GM12878 (cell line): ENCODE data around the gene C1QTNF3. TPM values are rescaled to one million over a fixed set of nuclear protein-coding genes. Genes with fewer than 3 reads are reported as not detected.

Experiments
- ATAC-seq: fragments of 200-7000 bp; cut with Tn5 transposase; 3 replicates; pipeline ENCODE4 v1.9.1; 2020; ENCODE audit warnings: mild to moderate bottlenecking, moderate library complexity
- BruUV-seq: library from RNA; stranded (reverse); fragments of 400-500 nt; replicated peaks from 2 replicates; lab custom pipeline; 2021; lab: Mats Ljungman, UMichigan
- CTCF ChIA-PET: fragments of 300-600 bp; sonication (Branson Sonifier 250); formaldehyde crosslinking; extraction: SDS; loops from one replicate; lab custom pipeline; 2021; ENCODE audit warnings: inconsistent platforms; lab: Yijun Ruan, JAX
- POLR2A ChIA-PET: fragments of 350-600 bp; formaldehyde crosslinking; extraction: SDS; loops from one replicate; lab custom pipeline; 2021; ENCODE audit warnings: inconsistent platforms; lab: Charles Lee
- RAD21 ChIA-PET: fragments of 300-600 bp; sonication (Branson Sonifier 250); formaldehyde crosslinking; loops from one replicate; lab custom pipeline; 2023; ENCODE audit warnings: antibody characterized with exemption; ENCODE audit not compliant: unreplicated experiment; lab: Charles Lee
- SMC1A ChIA-PET: fragments of 300-600 bp; sonication (Branson Sonifier 250); formaldehyde crosslinking; loops from one replicate; lab custom pipeline; 2023; ENCODE audit not compliant: unreplicated experiment, uncharacterized antibody; lab: Charles Lee
- DNase-seq: peaks from one replicate; pipeline ENCODE4 v3.0.0-alpha.2; 2011; ENCODE audit warnings: low read depth, low spot score
- FAIRE-seq: peaks from 3 replicates; lab custom pipeline; 2011; peaks lifted over from hg19 to GRCh38; lab: Jason Lieb, UNC
- H2AFZ ChIP-seq: 2 replicates; pipeline ENCODE4 v1.6.0; 2011; ENCODE audit warnings: low read depth, low read length, control low read depth; ENCODE audit not compliant: control insufficient read depth
- H3K27ac ChIP-seq: 2 replicates; pipeline ENCODE4 v1.5.1; 2011; ENCODE audit warnings: control low read depth; ENCODE audit not compliant: control insufficient read depth, insufficient read depth
- H3K27me3 ChIP-seq, 2 experiments: replicated peaks in 1 of 2; 2 replicates each; pipeline versions ENCODE4 v1.6.0 to v1.6.1; 2011; ENCODE audit warnings: low read length in 1 of 2; ENCODE audit not compliant: control insufficient read depth in 2 of 2, insufficient read depth in 2 of 2
- H3K36me3 ChIP-seq, 2 experiments: 2 replicates each; pipeline ENCODE4 v1.5.1; 2011; ENCODE audit warnings: low read length in 1 of 2; ENCODE audit not compliant: control insufficient read depth in 2 of 2, insufficient read depth in 2 of 2
- H3K4me1 ChIP-seq: 2 replicates; pipeline ENCODE4 v1.6.1; 2011; ENCODE audit warnings: mild to moderate bottlenecking, low read length, moderate library complexity, mixed read lengths; ENCODE audit not compliant: control insufficient read depth, insufficient read depth
- H3K4me2 ChIP-seq: 2 replicates; pipeline ENCODE4 v1.6.0; 2011; ENCODE audit warnings: control low read depth; ENCODE audit not compliant: control insufficient read depth, insufficient read depth
- H3K4me3 ChIP-seq: fragments of 200-600 bp; sonication (generic); 2 replicates; pipeline ENCODE4 v1.5.1; 2016
- H3K79me2 ChIP-seq: 2 replicates; pipeline ENCODE4 v1.6.0; 2011; ENCODE audit warnings: low read length; ENCODE audit not compliant: control insufficient read depth, insufficient read depth
- H3K9ac ChIP-seq: 2 replicates; pipeline ENCODE4 v1.8.0; 2011; ENCODE audit warnings: low read length, control low read depth, mixed read lengths; ENCODE audit not compliant: control insufficient read depth, insufficient read depth
- H3K9me3 ChIP-seq: replicated peaks from 3 replicates; pipeline ENCODE4 v1.5.1; 2011; ENCODE audit warnings: mild to moderate bottlenecking, low read length; ENCODE audit not compliant: control insufficient read depth, insufficient read depth
- H4K20me1 ChIP-seq: 2 replicates; pipeline ENCODE4 v1.6.0; 2011; ENCODE audit not compliant: control insufficient read depth, insufficient read depth
- CEBPB ChIP-seq, 2 experiments: fragments of 150-350 bp in 1 of 2; IDR thresholded peaks; 2 replicates each; pipeline ENCODE4 v1.6.1; 2012 to 2014; ENCODE audit warnings: low read depth in 2 of 2, low read length in 2 of 2, borderline replicate concordance in 1 of 2, inconsistent platforms in 1 of 2
- FOXM1 ChIP-seq: IDR thresholded peaks from 2 replicates; pipeline ENCODE4 v1.6.1; 2012; ENCODE audit warnings: low read depth, mild to moderate bottlenecking, inconsistent platforms, low read length, moderate library complexity
- HSF1 ChIP-seq: fragments of 150-350 bp; IDR thresholded peaks from 2 replicates; pipeline ENCODE4 v1.6.1; 2014; ENCODE audit warnings: mild to moderate bottlenecking, low read depth, low read length
- JUND ChIP-seq: IDR thresholded peaks from 2 replicates; pipeline ENCODE4 v1.6.1; 2012; ENCODE audit warnings: low read depth, mild to moderate bottlenecking, low read length, improper control_type of control experiment, moderate library complexity
- PAX5 ChIP-seq: IDR thresholded peaks from 2 replicates; pipeline ENCODE4 v1.6.1; 2011; ENCODE audit warnings: low read depth, low read length, borderline replicate concordance
- PKNOX1 ChIP-seq: fragments of 450-650 bp; IDR thresholded peaks from 2 replicates; pipeline ENCODE4 v1.6.1; 2016; ENCODE audit warnings: mild to moderate bottlenecking
- RELA ChIP-seq: fragments of 450-650 bp; IDR thresholded peaks from 2 replicates; pipeline ENCODE4 v1.8.0; 2014; ENCODE audit warnings: borderline replicate concordance; ENCODE audit not compliant: partially characterized antibody
- SIN3A ChIP-seq: IDR thresholded peaks from 2 replicates; pipeline ENCODE4 v1.6.1; 2012; ENCODE audit warnings: low read depth, low read length, improper control_type of control experiment
- SMAD1 ChIP-seq: fragments of 450-650 bp; IDR thresholded peaks from 2 replicates; pipeline ENCODE4 v1.6.1; 2018; ENCODE audit warnings: mild to moderate bottlenecking, low read depth; ENCODE audit not compliant: partially characterized antibody
- USF2 ChIP-seq: IDR thresholded peaks from 2 replicates; pipeline ENCODE4 v1.6.1; 2011; ENCODE audit warnings: low read depth, low read length, improper control_type of control experiment, borderline replicate concordance
- ZBTB11 ChIP-seq: fragments of 450-650 bp; formaldehyde crosslinking; IDR thresholded peaks from 2 replicates; pipeline ENCODE4 v1.5.0; 2022; ENCODE audit warnings: mild to moderate bottlenecking, missing genetic modification characterization
- ZBTB4 ChIP-seq: fragments of 450-650 bp; formaldehyde crosslinking; IDR thresholded peaks from 2 replicates; pipeline ENCODE4 v1.4.0; 2022; ENCODE audit warnings: mild to moderate bottlenecking, moderate library complexity
- WGBS: methylation state at CpG from one replicate; pipeline ENCODE4 v1.1.6; 2016; ENCODE audit warnings: low lambda C conversion rate; ENCODE audit not compliant: insufficient replicate concordance, insufficient coverage; ENCODE audit errors: missing lambda C conversion rate; 5-methylcytosine and 5-hydroxymethylcytosine counted together
- in situ Hi-C: fragments of 300-500 bp; cut with MboI; formaldehyde crosslinking; loops from 9 replicates; pipeline ENCODE4 v1.14.3; 2018; ENCODE audit warnings: mixed read lengths
- intact Hi-C: fragments of 100-400 bp; cut with micrococcal nuclease; formaldehyde crosslinking; loops from one replicate; pipeline ENCODE4 v1.14.2; 2022; ENCODE audit not compliant: unreplicated experiment
- polyA plus RNA-seq, 11 experiments: library from polyadenylated mRNA; depleted of rRNA in 4 of 11; unstranded in 6 of 11; stranded (reverse) in 5 of 11; fragments of >200 nt; fragmentation: Nextera tagmentation in 4 of 11; fragmentation: Illumina TruSeq in 1 of 11; extraction: Ambion mirVana in 4 of 11; extraction: Trizol in 1 of 11; gene quantifications; 1 replicate in 1 of 11; 2 replicates in 10 of 11; pipeline versions ENCODE4 v1.2.1 to v1.2.3, GENCODE V29; 2011 to 2016; ENCODE audit warnings: inconsistent platforms in 2 of 11, missing spikeins in 2 of 11, low read depth in 1 of 11
- total RNA-seq, 4 experiments: library from RNA; depleted of rRNA in 3 of 4; stranded (reverse); fragments of >200 nt in 3 of 4; fragmentation: Illumina TruSeq in 1 of 4; extraction: Trizol in 1 of 4; gene quantifications; 2 replicates each; pipeline versions ENCODE4 v1.2.1 to v1.2.3, GENCODE V29; 2013 to 2021

Gene C1QTNF3
- total and polyA plus RNA-seq, 10 of the 15 experiments (the other 5 are each of a cell fraction or from before 2014, with no cell fraction given): 0.39 to 6.3 (median 1.3) TPM

- in situ Hi-C loops (loop anchor here (25.0 kb wide), 1 partner anchor 907 kb away; the partner anchor contains the start of genes BRIX1 and RAD1), intact Hi-C loops (loop anchor here (10.0 kb wide), 2 partner anchors 179 to 909 kb away; partner anchors contain the start of genes BRIX1 and RAD1)
- ATAC-seq (no peak), DNase-seq (no peak), FAIRE-seq (no peak)
- ChIA-PET RAD21 (no interaction called here), SMC1A (interaction anchor here (0.6 to 1.6 kb wide), 5 partner anchors 8 to 330 kb away, joined by 3 to 8 read pairs (median 3); no protein-coding TSS in a partner anchor), CTCF (interaction anchor here (0.9 to 4.9 kb wide), 2 partner anchors 9 to 330 kb away, joined by 3 to 40 read pairs; no protein-coding TSS in a partner anchor), POLR2A (interaction anchor here (1.7 kb wide), 1 partner anchor 8 kb away, joined by 6 read pairs; no protein-coding TSS in a partner anchor)
- H3K36me3 ChIP-seq: 0 out of 4 replicates have a peak, but pooled peaks cover 0 to 4% of the 10 kb centered on the region in 2 experiments
- 85% methylated on average over 4 of the region's 4 CpGs for WGBS
- no peak overlapping the region; the same call in 1 of the 2 replicates for H3K4me2 ChIP-seq
- peaks cover 2% of the 10 kb centered on the region for H3K79me2 ChIP-seq
- BruUV-seq: no TSS peak
- no peak overlapping the region for H3K27ac ChIP-seq
- no peak overlapping the region for H2AFZ ChIP-seq
- no peaks in the 10 kb centered on the region for H3K9me3 ChIP-seq
- H4K20me1 ChIP-seq: no peaks in the 10 kb centered on the region
- H3K4me3 ChIP-seq: no peak overlapping the region
- H3K9ac ChIP-seq: no peak overlapping the region
- H3K27me3 ChIP-seq: no peaks in the 10 kb centered on the region
- peaks cover 4% of the 10 kb centered on the region; the same call in 1 of the 2 replicates for H3K4me1 ChIP-seq
- TF ChIP-seq JUND: no peak
- TF ChIP-seq PKNOX1: no peak
- no peak for TF ChIP-seq SMAD1
- TF ChIP-seq CEBPB (IDR thresholded peaks at IDR 0.05; ENCODE audit: borderline replicate concordance in 1 of 2, low read depth in 2 of 2, low read length in 2 of 2): no peak
- TF ChIP-seq HSF1: no peak
- no peak for TF ChIP-seq SIN3A
- TF ChIP-seq ZBTB11 (CRISPR knock-in tag): no peak
- TF ChIP-seq ZBTB4 (CRISPR knock-in tag): no peak
- TF ChIP-seq RELA: no peak
- TF ChIP-seq FOXM1: no peak
- no peak for TF ChIP-seq PAX5
- no peak for TF ChIP-seq USF2
These were observed 37.3 kb downstream of the C1QTNF3 start for GRCh38 chr5:34005681-34006080.
